Neural progenitor cell (in vitro differentiated cells): ENCODE measurements around the gene SLC35D2. TPM values are rescaled to one million over a fixed set of nuclear protein-coding genes. Genes with fewer than 3 reads are reported as not detected.
"Not testable (repeated sequence)": the region's sequence is repeated elsewhere in the genome, so short reads cannot be mapped to it uniquely, and the experiment has no call there.

Source experiments
- DNase-seq: peaks from one replicate; pipeline ENCODE4 v3.0.0-alpha.2; 2016; ENCODE audit warnings: low spot score
- H2AFZ ChIP-seq: fragments of 200-600 bp; sonication (generic); replicated peaks from 2 replicates; pipeline ENCODE4 v1.6.1; 2016; ENCODE audit warnings: antibody characterized with exemption
- H3F3A ChIP-seq: fragments of 200-600 bp; sonication (generic); 2 replicates; pipeline ENCODE4 v1.6.1; 2016; ENCODE audit warnings: antibody characterized with exemption, low read depth
- H3K27ac ChIP-seq: fragments of 200-600 bp; sonication (generic); 2 replicates; pipeline ENCODE4 v1.5.1; 2016; ENCODE audit warnings: mild to moderate bottlenecking
- H3K27me3 ChIP-seq: fragments of 200-600 bp; sonication (generic); 2 replicates; pipeline ENCODE4 v1.6.1; 2016; ENCODE audit warnings: mild to moderate bottlenecking, moderate library complexity
- H3K36me3 ChIP-seq: fragments of 200-600 bp; sonication (generic); 2 replicates; pipeline ENCODE4 v1.5.1; 2016
- H3K4me1 ChIP-seq: fragments of 200-600 bp; sonication (generic); 2 replicates; pipeline ENCODE4 v1.6.1; 2016; ENCODE audit warnings: mixed run types
- H3K4me2 ChIP-seq: fragments of 200-600 bp; sonication (generic); 2 replicates; pipeline ENCODE4 v1.6.1; 2016
- H3K4me3 ChIP-seq: fragments of 200-600 bp; sonication (generic); 2 replicates; pipeline ENCODE4 v1.5.1; 2016
- H3K79me2 ChIP-seq: fragments of 200-600 bp; sonication (generic); 2 replicates; pipeline ENCODE4 v1.6.1; 2016; ENCODE audit warnings: low read depth
- H3K9ac ChIP-seq: fragments of 200-600 bp; sonication (generic); 2 replicates; pipeline ENCODE4 v1.6.1; 2016
- H3K9me3 ChIP-seq: fragments of 200-600 bp; sonication (generic); 2 replicates; pipeline ENCODE4 v1.5.1; 2016; ENCODE audit warnings: low read depth
- H4K20me1 ChIP-seq: fragments of 200-600 bp; sonication (generic); 2 replicates; pipeline ENCODE4 v1.6.1; 2016; ENCODE audit warnings: low read depth
- H3K27ac Mint-ChIP-seq: 3 replicates; pipeline ENCODE4 v1.8.0; 2021; ENCODE audit warnings: mixed read lengths
- H3K27me3 Mint-ChIP-seq: 2 replicates; pipeline ENCODE4 v1.8.0; 2022; ENCODE audit warnings: low read depth, mild to moderate bottlenecking, inconsistent platforms, moderate library complexity, mixed read lengths; ENCODE audit not compliant: insufficient read depth
- H3K36me3 Mint-ChIP-seq: 3 replicates; pipeline ENCODE4 v1.8.0; 2021; ENCODE audit warnings: mixed read lengths
- H3K4me1 Mint-ChIP-seq: 3 replicates; pipeline ENCODE4 v1.8.0; 2021; ENCODE audit warnings: mixed read lengths
- H3K4me3 Mint-ChIP-seq: 3 replicates; pipeline ENCODE4 v1.8.0; 2021; ENCODE audit warnings: mild to moderate bottlenecking, moderate library complexity, mixed read lengths
- H3K9me3 Mint-ChIP-seq: 3 replicates; pipeline ENCODE4 v1.8.0; 2020; ENCODE audit warnings: mixed read lengths
- EZH2 ChIP-seq: fragments of 200-600 bp; sonication (generic); IDR thresholded peaks from 2 replicates; pipeline ENCODE4 v1.6.1; 2017; ENCODE audit warnings: antibody characterized with exemption, mild to moderate bottlenecking, moderate library complexity
- EZH2phosphoT487 ChIP-seq: fragments of 200-600 bp; sonication (generic); IDR thresholded peaks from 2 replicates; pipeline ENCODE4 v1.6.1; 2017; ENCODE audit warnings: antibody characterized with exemption
- total RNA-seq: library from RNA; depleted of rRNA; stranded (reverse); fragments of >200 nt; gene quantifications from 2 replicates; pipeline ENCODE4 v1.2.3, GENCODE V29; 2015; ENCODE audit warnings: low replicate concordance
- TF ChIP-seq, protein P1 (sequence below): fragments of 200-600 bp; sonication (generic); IDR thresholded peaks from 2 replicates; pipeline ENCODE4 v1.5.1; 2017; ENCODE audit warnings: antibody characterized with exemption, mild to moderate bottlenecking

Gene SLC35D2
- total RNA-seq, 1 donor from 2014 or later = 30.1 TPM

DNA sequence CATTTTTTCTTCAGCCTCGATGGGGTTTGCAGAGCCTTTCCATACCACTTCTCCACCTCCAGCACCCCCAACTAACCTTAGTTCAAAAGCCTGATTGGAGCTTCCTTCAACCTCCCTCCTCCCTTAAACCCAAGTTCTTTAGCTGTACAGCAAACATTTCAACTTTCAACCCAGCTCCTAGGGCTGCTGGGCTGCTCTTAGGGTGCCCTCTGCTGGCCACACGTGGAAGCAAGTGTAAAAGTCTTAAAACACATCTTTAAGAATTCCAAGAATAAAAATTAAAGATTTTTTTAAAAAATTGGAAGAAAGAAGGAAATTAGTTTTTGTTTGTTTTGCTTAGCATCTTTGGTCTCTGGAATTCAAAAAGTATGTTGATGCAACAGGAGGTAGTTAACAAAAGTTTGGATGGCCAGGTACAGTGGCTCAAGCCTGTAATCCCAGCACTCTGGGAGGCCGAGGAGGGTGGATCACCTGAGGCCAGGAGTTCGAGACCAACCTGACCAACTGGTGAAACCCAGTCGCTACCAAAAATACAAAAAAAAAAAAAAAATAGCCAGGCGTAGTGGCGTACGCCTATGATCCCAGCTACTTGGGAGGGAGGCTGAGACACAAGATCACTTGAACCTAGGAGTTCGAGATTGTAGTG is 66.1 kb downstream of the SLC35D2 start:
- peaks cover 9% of the 10 kb centered on the region for H3K9me3 Mint-ChIP-seq
- H3K4me2 ChIP-seq = no peak overlapping the region

DNA sequence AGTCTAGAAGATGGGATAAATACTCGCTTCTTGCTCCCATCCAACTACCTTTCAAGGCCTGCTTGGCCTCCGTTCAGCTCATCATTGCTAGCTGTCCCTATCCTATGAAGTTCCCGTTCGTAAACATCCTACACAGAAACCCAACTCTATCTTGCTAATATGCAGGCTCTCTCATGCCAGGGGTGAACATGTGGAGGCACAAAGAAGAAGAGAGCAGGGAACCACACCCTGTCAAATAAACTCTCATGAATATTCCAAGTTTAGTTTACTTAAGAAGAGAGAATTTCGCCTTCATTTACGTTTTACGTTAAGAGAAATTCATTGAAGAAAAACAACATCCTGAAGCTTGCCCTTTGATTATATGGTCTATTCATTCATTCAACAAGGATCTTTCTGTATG is 73.7 kb downstream of the SLC35D2 start:
- Histone ChIP-seq H3K4me3 (no peak overlapping the region), H4K20me1 (no peaks in the 10 kb centered on the region), H3K79me2 (no peaks in the 10 kb centered on the region), H3K9ac (no peak overlapping the region), H2AFZ (no peak overlapping the region), H3K9me3 (no peaks in the 10 kb centered on the region), H3F3A (no peaks in the 10 kb centered on the region), H3K27me3 (no peaks in the 10 kb centered on the region), H3K36me3 (no peaks in the 10 kb centered on the region), H3K4me1 (peaks cover 10% of the 10 kb centered on the region), H3K4me2 (no peak overlapping the region), H3K27ac (no peak overlapping the region)
- TF ChIP-seq EZH2 (no peak), EZH2phosphoT487 (no peak)
- TF ChIP-seq, protein P1, sequence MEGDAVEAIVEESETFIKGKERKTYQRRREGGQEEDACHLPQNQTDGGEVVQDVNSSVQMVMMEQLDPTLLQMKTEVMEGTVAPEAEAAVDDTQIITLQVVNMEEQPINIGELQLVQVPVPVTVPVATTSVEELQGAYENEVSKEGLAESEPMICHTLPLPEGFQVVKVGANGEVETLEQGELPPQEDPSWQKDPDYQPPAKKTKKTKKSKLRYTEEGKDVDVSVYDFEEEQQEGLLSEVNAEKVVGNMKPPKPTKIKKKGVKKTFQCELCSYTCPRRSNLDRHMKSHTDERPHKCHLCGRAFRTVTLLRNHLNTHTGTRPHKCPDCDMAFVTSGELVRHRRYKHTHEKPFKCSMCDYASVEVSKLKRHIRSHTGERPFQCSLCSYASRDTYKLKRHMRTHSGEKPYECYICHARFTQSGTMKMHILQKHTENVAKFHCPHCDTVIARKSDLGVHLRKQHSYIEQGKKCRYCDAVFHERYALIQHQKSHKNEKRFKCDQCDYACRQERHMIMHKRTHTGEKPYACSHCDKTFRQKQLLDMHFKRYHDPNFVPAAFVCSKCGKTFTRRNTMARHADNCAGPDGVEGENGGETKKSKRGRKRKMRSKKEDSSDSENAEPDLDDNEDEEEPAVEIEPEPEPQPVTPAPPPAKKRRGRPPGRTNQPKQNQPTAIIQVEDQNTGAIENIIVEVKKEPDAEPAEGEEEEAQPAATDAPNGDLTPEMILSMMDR = no peak
- Mint-ChIP-seq H3K9me3 (peaks cover 27% of the 10 kb centered on the region), H3K27ac (no peak overlapping the region), H3K4me3 (no peak overlapping the region), H3K4me1 (peaks cover 10% of the 10 kb centered on the region), H3K36me3 (peaks cover 2% of the 10 kb centered on the region), H3K27me3 (peaks cover under 1% of the 10 kb centered on the region)
- DNase-seq = no peak

More for the DNA sequence above, 66.1 kb downstream of the SLC35D2 start:
- no peak overlapping the region for H3K4me3 ChIP-seq
- no peaks in the 10 kb centered on the region for H3K79me2 ChIP-seq
- H3K27me3 Mint-ChIP-seq = peaks cover 5% of the 10 kb centered on the region
- peaks cover 18% of the 10 kb centered on the region for H3K4me1 Mint-ChIP-seq
- no peak overlapping the region for H2AFZ ChIP-seq
- no peaks in the 10 kb centered on the region for H3K36me3 Mint-ChIP-seq
- TF ChIP-seq, protein P1 = peak; percentile 95
- TF ChIP-seq EZH2phosphoT487 = no peak
- H3K36me3 ChIP-seq = no peaks in the 10 kb centered on the region
- peaks cover 11% of the 10 kb centered on the region for H3F3A ChIP-seq
- peak; percentile 73 for DNase-seq
- H3K4me1 ChIP-seq = peaks cover 13% of the 10 kb centered on the region
- no peaks in the 10 kb centered on the region for H3K27me3 ChIP-seq
- H3K27ac Mint-ChIP-seq = peak overlapping the region; percentile 59
- H3K9ac ChIP-seq = no peak overlapping the region
- no peak overlapping the region for H3K4me3 Mint-ChIP-seq
- no peaks in the 10 kb centered on the region for H3K9me3 ChIP-seq
- no peak overlapping the region for H3K27ac ChIP-seq
- no peaks in the 10 kb centered on the region for H4K20me1 ChIP-seq

DNA sequence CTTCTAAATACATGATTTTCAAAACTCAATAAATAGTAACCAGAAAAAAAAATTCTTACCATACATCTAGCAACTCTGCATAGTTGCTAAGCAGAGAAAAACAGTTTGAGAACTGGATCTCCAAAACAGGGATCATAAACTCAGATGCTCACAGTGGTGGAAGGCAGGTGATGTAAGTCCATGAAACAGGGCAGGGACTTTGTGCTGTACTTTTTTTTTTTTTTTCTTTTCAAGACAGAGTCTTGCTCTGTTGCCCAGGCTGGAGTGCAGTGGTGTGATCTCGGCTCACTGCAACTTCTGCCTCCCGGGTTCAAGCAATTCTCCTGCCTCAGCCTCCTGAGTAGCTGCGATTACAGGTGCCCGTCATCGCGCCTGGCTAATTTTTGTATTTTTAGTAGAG is 76.6 kb downstream of the SLC35D2 start:
- peaks cover 11% of the 10 kb centered on the region for H3K4me1 ChIP-seq
- not testable (repeated sequence) for H4K20me1 ChIP-seq, H3K79me2 ChIP-seq, H3F3A ChIP-seq, H3K36me3 ChIP-seq, H3K4me3 ChIP-seq, H3K27me3 ChIP-seq, H3K36me3 Mint-ChIP-seq, H3K27ac Mint-ChIP-seq, DNase-seq, H3K4me2 ChIP-seq, H3K27ac ChIP-seq, H3K9ac ChIP-seq, H3K9me3 ChIP-seq, H2AFZ ChIP-seq, H3K4me3 Mint-ChIP-seq, H3K27me3 Mint-ChIP-seq
- Mint-ChIP-seq H3K4me1 (peaks cover 14% of the 10 kb centered on the region), H3K9me3 (peaks cover 16% of the 10 kb centered on the region)

DNA sequence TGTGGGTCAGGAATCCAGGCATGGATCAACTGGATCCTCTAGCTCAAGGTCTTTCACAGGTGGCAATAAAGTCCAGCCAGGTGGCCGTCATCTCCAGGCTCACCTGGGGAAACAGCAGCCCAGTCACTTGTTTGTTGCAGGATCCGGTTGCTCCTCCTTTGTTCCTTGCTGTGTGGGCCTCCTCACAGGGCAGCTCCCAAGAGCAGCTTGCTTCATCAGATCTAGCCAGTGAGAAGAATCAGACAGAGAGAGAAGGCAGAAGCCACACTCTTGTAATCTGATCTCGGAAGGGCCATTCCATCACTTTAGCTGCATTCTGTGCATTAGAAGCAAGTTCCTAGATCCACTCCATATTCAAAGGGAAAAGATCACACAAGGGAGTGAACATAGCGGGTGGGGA is 78.3 kb downstream of the SLC35D2 start:
- Histone ChIP-seq H3K27ac (no peak overlapping the region), H3F3A (no peaks in the 10 kb centered on the region), H3K79me2 (no peaks in the 10 kb centered on the region), H4K20me1 (no peaks in the 10 kb centered on the region), H3K4me2 (peak overlapping the region; percentile 49), H3K36me3 (no peaks in the 10 kb centered on the region), H2AFZ (peak overlapping the region; percentile 50), H3K4me1 (peaks cover 11% of the 10 kb centered on the region), H3K9me3 (no peaks in the 10 kb centered on the region), H3K9ac (no peak overlapping the region), H3K4me3 (no peak overlapping the region), H3K27me3 (no peaks in the 10 kb centered on the region)
- DNase-seq = peak; percentile 41
- peaks cover 15% of the 10 kb centered on the region for H3K4me1 Mint-ChIP-seq
- H3K4me3 Mint-ChIP-seq = no peak overlapping the region
- no peaks in the 10 kb centered on the region for H3K36me3 Mint-ChIP-seq
- H3K27me3 Mint-ChIP-seq = peaks cover 2% of the 10 kb centered on the region
- H3K9me3 Mint-ChIP-seq = peaks cover 5% of the 10 kb centered on the region
- TF ChIP-seq EZH2 (no peak), EZH2phosphoT487 (no peak)
- TF ChIP-seq, protein P1 = no peak
- no peak overlapping the region for H3K27ac Mint-ChIP-seq
